NB4 (cell line): ENCODE results near the gene C2CD4A.

Experiments used
- DNase-seq: peaks from one replicate; pipeline ENCODE4 v3.0.0; 2010; ENCODE audit warnings: low read depth
- H3K4me3 ChIP-seq: one replicate; pipeline ENCODE4 v1.5.1; 2011; ENCODE audit warnings: mild to moderate bottlenecking, low read depth, low read length, moderate library complexity
- MYC ChIP-seq: IDR thresholded peaks from 2 replicates; pipeline ENCODE4 v1.6.1; 2011; ENCODE audit warnings: low read depth, low read length
- POLR2A ChIP-seq: IDR thresholded peaks from 2 replicates; pipeline ENCODE4 v1.6.1; 2011; ENCODE audit warnings: mild to moderate bottlenecking; ENCODE audit not compliant: insufficient read length; ENCODE audit errors: extremely low read depth
- TF ChIP-seq, protein P1 (sequence below): IDR thresholded peaks from 2 replicates; pipeline ENCODE4 v1.6.1; 2011; ENCODE audit warnings: low read depth, low read length
- TF ChIP-seq, protein P2 (sequence below): IDR thresholded peaks from one replicate; pipeline ENCODE4 v1.5.1; 2012; ENCODE audit warnings: low read depth, low read length

C2CD4A gene

DNA sequence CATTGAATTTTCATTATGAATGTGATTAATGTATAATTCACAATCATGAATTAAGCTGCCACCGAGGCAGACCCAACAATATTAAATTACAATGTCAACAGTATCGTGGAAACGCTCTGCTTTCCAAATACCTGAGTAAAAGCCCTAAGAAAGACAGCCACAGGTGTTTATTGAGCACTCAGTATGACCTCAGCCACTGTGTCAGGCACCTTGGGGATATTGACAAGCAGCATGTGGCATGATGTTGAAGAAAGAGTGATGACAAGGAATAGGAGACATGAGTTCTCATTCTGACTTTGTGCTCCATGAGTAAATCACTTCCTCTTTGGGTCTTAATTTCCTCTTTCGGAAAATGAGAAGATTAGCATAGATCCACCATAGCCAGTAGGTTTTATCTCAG is 12.8 kb downstream of the C2CD4A start:
- TF ChIP-seq, protein P1, sequence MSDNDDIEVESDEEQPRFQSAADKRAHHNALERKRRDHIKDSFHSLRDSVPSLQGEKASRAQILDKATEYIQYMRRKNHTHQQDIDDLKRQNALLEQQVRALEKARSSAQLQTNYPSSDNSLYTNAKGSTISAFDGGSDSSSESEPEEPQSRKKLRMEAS: no peak
- no peak for TF ChIP-seq MYC
- TF ChIP-seq POLR2A: no peak
- TF ChIP-seq, protein P2, sequence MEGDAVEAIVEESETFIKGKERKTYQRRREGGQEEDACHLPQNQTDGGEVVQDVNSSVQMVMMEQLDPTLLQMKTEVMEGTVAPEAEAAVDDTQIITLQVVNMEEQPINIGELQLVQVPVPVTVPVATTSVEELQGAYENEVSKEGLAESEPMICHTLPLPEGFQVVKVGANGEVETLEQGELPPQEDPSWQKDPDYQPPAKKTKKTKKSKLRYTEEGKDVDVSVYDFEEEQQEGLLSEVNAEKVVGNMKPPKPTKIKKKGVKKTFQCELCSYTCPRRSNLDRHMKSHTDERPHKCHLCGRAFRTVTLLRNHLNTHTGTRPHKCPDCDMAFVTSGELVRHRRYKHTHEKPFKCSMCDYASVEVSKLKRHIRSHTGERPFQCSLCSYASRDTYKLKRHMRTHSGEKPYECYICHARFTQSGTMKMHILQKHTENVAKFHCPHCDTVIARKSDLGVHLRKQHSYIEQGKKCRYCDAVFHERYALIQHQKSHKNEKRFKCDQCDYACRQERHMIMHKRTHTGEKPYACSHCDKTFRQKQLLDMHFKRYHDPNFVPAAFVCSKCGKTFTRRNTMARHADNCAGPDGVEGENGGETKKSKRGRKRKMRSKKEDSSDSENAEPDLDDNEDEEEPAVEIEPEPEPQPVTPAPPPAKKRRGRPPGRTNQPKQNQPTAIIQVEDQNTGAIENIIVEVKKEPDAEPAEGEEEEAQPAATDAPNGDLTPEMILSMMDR: no peak
- no peak overlapping the region for H3K4me3 ChIP-seq
- no peak for DNase-seq

DNA sequence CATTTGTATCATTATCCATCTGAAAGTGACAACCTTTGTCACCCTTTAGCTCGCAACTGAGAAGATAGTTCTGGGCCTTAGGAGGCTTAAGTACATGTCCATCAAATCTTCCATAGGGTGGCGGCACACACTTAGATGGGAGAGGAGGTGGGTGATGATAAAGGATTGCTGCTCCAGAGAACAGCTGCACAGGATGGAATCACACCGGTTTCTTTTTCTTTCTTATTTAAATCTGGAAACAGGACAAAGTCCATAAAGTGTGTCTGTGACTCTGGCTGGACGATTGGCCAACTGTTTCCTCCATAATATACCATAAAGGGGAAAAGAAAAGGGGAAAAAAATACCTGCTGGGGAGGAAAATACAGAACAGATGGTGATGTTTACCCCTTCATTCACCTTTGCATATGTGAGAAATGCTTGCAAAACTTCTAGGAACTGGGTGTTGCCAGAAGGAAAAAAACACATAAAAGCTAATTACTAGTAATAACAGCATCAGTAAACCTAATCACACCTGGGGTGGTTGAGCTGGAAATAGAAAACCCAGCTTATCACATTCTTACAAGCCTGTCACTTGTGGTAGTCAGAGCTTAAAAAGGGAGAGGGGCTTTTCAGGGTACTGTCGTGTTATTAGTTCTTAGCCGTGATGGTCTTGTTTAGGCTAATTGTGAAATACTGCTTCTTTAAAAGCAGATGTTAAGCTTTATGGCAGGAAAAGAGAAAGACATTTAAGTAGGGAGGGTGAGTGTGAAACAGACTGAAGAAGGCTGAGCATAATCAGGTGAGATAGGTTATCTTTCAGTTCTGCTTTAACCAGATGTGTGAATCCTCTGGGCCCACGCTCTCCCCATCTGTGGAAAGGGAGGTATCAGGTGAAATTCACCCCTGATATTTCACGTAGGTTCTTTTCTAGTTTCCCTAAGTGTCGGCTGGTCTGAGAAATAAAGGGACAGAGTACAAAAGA is 16.7 kb downstream of the C2CD4A start:
- TF ChIP-seq, protein P2: no peak
- TF ChIP-seq POLR2A (no peak), MYC (no peak)
- TF ChIP-seq, protein P1: no peak
- H3K4me3 ChIP-seq: no peak overlapping the region
- DNase-seq: no peak

DNA sequence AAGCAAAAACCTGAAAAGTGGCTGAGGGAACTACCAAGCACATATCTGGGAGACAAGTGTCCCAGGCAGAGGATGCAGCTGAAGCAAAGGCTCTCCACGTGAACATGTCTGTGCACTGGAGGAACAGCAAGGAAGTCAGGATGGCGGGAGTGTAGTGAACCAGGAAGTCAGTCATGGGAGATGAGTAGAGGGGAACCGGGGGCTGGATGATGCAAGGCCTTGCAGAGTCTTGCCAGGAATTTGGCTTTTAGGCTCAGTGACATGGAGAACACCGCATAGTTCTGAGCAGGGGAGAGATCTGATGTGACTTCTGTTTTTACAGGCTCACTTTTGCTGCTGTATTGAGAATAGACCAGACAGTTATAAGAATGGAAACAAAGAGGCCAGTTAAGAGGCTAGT is 19.0 kb downstream of the C2CD4A start:
- TF ChIP-seq POLR2A: no peak
- no peak for TF ChIP-seq MYC
- H3K4me3 ChIP-seq: no peak overlapping the region
- DNase-seq: no peak

DNA sequence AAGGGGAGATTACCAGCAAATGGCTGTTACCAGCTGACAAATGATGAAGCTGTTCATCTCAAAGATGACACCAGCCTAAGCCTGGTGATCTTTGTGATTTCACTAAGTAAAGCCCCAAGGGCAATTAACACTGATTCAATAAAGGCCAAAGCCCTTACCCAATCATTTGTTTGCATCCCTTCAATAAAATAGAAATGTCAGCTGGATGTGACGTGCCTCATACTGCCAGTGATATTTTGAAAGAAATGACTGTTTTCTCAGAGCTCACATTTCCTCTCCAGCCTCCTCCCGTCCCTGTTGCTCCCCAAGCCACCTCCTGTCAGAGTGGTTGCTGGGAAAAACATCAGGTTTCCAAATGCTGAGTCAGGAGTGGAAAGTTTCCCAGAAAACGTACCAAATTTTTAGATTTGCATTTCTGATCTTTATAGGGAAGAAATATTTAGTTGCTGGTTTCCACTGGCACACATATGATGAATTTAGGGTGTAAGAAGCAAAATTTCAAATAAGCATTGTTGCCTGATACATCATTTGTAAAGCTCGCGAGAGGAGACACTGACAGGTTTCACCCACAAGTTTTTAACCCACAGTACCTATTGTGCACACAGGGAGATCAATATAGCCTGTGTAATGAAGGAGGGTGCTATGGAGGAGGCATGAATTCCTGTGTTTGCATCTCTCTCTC is 21.0 kb downstream of the C2CD4A start:
- TF ChIP-seq, protein P1: no peak
- TF ChIP-seq MYC (no peak), POLR2A (no peak)
- TF ChIP-seq, protein P2: no peak
- no peak for DNase-seq
- H3K4me3 ChIP-seq: no peak overlapping the region

DNA sequence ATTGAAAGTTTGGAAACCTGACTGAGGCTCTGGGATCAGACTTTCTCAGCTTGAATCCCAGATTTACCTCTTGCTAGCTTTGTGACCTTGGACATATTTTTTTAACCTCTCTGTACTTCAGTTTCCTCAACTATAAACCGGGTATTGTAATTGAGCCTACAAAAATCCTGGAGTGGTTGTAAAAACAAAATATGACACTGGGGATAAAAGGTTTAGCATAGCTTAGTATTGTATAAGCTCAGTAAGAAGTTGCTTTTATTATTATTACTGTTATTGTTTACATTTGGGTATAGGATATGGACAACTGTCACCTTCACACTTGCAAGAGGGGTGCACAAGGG is 21.5 kb downstream of the C2CD4A start:
- TF ChIP-seq, protein P2: no peak
- TF ChIP-seq MYC (no peak), POLR2A (no peak)
- TF ChIP-seq, protein P1: no peak
- no peak overlapping the region for H3K4me3 ChIP-seq

DNA sequence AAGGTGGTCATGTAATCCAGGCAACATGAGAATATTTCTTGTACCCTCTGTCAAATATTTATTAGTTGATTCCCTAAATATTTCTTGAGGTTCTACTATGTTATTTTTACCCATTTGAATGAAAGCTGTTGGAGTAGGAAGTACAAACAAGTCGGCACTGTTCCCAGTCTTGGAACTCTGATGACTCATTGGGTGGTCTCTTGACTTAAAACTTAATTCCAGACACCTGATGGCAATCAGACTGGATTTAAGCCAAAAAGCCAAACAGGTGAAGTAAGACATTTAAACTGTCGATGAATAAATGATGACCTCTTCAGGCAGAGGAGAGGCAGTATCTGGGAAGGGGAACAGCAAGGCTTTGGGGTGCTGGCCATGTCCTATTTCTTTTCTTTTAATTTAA is 22.8 kb downstream of the C2CD4A start:
- TF ChIP-seq, protein P1: no peak
- TF ChIP-seq MYC: no peak
- no peak for TF ChIP-seq POLR2A
- TF ChIP-seq, protein P2: no peak
- DNase-seq: no peak

More for the DNA sequence above, 21.5 kb downstream of the C2CD4A start:
- no peak for DNase-seq

More for the DNA sequence above, 22.8 kb downstream of the C2CD4A start:
- H3K4me3 ChIP-seq: no peak overlapping the region
